Measurements from ENCODE around the gene APEH.

Gene APEH

DNA sequence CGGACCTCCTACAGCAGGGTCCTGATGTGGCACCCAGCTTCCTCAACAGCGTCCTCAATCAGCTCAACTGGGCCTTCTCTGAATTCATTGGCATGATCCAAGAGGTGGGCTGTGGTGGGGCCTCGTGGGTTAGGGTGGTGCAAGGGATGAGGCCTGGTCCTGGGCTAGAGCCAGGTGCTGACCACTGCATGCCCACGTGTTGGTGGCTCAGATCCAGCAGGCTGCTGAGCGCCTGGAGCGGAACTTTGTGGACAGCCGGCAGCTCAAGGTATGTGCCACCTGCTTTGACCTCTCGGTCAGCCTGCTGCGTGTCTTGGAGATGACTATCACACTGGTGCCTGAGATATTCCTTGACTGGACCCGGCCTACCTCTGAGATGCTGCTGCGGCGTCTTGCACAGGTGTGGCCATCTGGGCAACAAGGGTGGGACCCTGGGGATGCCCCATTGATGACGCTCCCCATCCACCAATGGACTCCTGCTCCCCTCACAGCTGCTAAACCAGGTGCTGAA, 41.5 kb downstream of the APEH start:
- no peak for DNase-seq

DNA sequence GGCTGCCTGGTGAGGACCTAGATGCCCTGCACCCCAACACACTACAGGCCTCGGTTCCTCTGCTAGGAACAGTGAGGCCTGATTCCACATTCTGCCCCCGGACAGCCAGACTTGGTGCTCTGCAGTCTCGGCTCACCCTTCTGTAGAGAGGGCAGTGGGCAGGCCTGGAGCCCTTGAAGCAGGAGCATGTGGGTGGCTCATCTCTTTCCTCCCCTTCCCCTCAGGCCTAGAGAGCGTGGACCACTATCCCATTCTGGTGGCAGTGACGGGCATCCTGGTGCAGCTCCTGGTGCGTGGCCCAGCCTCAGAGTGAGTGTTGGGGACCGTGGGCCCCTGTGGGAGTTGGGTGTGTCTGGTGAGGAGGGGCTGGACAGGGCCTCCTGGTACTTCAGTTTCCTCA, 42.0 kb downstream of the APEH start:
- no peak for DNase-seq

DNA sequence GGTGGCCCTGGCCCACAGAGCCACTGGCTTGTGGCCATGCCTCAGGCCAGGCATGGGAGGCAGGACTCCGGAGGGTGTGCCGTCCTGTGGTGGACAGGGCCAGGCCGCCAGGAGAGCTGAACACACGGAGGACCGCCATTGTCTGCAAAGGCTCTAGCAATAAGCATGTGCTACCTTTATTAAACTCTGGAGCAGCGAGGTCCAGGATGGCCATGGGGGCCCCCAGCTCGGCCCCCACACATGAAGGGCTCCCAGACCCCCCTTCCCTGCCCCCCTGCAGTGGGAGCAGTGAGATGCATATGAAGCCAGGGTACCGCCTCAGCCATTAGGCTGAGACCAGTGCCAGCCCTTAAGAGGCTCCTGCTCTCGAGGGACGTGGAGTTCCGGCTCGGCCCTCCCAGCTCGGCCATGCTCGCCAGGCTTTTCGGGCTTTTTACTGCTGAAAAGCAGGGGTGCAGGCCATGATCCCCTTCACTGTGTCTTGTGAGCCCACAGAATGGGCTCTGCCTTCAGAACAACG, 42.6 kb downstream of the APEH start:
- no peak for DNase-seq

DNA sequence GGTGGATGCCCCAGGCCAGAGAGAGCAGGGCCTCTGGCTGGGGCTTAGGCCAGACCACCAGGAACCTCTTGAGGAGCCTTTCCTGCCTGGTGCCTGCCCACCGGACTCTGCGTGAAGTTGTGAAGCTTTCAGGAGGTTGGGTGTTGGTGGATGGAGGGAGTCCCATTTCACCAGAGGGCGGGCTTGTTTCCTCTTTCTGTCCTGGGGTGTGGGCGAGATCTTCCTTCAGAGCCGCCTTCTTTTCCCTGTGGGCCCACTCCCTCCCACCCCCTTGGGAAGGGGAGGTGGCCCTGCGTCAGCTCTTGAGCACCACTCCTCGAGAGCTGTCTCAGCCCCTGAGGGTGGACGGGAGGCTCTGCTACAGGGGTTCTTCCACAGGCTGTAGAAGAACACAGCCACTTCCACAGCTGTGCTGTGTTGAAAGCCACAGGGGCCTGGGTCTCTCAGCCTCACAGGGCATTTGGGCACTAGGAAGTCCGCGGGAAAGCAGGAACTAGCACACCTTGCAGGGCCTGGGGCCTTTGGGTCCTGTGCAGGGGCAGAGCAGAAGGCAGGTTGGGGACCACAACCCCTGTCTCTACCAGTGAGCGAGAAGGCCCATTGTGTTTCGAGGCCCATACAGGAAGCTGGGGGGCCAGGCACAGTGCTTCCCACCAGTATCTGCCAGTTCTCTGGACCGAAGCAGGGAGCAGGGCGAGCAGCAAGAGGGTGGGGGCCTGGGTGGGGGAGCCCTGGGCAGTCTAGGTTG, 43.2 kb downstream of the APEH start:
- DNase-seq: no peak

DNA sequence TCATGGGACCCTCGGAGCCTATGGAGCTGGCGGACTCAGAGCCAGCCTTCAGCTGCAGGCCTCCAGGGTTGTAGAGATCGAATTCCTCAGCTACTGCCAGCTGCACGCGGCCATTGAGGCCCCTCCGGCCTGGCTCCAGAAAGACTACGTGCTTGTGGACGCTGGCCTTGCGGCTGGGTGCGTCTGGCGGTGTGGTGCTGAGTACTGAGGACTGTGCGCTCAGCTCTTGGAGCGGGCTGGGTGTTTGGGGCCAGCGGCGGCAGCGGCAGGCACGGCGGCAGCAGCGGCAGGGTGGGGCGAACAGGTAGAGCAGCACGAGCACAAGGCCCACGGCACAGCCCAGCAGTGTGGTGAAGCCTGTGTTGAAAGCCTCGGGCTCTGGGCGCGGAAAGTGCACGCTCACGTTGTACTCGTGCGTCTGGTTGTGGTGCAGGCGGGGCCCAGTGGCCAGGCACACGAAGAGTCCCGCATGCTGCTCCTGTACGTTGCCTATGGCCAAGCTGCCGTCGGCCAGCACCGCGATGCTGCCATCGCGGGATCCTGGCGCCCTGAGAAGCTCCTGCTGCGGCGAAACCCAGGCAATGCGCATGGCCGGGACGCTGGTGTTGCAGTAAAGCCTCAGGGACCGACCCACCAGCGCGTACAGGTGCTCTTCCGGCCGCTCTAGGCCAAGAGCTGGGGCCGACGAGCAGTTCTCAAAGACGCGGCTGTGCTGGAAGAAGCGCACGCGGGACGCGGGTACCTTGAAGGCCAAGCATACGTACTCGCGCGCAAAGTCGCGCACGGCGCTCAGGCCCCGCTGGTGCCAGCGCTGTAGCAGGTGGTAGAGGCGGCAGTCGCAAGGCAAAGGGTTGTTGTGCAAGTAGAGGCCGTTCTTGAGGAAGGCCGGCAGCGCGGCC, 44.1 kb downstream of the APEH start:
- no peak for DNase-seq

DNA sequence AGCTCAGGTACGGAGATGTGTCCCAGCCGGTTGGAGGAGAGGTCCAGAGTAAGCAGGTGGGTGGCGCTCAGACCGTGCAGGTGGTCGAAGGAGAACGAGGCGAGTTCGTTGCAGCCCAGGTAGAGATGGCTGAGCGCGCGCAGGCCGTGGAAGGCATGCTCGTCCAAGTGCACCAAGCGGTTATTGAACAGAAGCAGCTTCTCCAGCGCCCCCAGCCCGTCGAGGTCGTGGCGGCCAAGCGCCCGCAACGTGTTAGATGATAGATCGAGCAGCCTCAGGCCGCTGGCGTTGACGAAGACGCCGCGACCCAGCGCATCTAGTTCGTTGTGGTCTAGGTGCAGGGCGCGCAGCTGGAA, 44.7 kb downstream of the APEH start:
- no peak for DNase-seq

DNA sequence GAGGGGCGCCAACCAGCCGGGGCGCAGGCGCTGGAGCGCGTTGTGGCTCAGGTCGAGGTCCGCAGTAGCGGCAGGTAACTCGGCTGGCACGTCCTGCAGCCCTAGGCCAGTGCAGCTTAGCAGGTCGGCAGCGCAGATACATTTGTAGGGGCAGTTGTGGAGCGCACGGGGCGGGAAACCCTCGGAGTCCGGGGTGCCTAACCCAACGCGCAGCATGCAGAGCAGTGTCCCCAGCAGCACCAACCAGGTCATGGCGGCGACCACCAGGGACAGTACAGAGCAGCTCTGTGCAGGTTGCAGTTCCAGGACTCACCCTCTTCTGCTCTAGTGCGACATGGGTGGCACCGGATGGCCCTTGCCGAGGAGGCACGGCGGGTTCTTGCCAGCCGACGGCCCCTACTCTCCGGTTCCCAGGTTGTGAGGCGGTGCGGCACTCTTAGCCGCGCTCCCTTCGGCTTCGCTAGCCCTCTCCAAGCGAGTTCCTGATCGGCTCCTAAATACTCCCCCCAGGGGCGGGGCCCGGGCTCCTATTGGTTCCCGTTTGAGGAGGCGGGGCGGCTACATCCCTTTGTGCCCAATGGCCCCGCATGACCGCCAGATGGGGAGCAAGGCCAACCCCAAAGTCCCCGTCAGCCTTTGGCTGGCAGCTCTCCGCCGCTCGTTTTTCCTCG, 45.2 kb downstream of the APEH start, which contains the start of gene AMIGO3:
Gene AMIGO3, minus strand, starts transcription at position 471 of the 671 bp plus-strand sequence. Its CDS starts 219 bp downstream, at position 252.
- DNase-seq: peak; percentile 80

DNA sequence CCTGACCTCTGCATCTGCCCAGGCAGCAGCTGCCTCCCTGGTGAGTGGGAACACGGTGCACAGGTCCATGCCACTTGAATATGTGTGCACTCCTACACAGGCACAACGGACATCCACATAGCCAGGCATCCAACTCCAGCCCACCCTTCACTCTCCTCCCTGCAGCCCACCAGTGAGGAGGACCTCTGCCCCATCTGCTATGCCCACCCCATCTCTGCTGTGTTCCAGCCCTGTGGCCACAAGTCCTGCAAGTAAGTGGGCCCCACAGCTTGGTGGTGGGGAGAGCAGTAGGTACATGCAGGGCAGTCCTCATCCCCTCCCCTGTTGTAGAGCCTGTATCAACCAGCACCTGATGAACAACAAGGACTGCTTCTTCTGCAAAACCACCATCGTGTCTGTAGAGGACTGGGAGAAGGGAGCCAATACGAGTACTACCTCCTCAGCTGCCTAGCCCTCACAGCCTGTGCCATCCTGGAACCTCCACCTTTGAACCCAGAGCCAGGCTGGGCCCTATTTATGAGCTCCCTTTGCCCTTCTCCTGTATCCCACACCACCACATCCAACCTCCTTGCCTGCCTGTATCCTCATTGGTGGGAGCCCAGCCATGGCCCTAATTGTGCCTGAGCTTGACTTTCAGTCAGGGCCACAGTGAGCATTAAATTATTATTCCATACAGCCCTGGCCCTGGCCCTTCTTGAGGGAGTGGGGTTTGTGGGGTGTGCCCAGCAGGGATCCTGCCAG, 46.9 kb downstream of the APEH start:
- DNase-seq: no peak

DNA sequence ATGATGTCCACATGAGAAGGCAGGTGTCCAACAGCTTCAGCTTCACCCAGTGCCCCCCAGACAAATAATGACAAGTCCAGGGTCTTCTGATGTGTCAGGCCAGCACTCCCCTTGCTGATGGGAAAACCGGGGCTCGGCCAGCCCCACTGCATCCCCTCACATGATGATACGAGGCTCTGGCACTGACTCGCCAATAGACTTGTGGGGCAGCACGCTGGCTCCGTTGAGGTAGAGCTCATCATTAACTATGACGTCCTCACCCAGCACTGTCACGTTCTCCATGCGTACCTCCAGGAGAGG, 47.4 kb downstream of the APEH start:
- DNase-seq: no peak

DNA sequence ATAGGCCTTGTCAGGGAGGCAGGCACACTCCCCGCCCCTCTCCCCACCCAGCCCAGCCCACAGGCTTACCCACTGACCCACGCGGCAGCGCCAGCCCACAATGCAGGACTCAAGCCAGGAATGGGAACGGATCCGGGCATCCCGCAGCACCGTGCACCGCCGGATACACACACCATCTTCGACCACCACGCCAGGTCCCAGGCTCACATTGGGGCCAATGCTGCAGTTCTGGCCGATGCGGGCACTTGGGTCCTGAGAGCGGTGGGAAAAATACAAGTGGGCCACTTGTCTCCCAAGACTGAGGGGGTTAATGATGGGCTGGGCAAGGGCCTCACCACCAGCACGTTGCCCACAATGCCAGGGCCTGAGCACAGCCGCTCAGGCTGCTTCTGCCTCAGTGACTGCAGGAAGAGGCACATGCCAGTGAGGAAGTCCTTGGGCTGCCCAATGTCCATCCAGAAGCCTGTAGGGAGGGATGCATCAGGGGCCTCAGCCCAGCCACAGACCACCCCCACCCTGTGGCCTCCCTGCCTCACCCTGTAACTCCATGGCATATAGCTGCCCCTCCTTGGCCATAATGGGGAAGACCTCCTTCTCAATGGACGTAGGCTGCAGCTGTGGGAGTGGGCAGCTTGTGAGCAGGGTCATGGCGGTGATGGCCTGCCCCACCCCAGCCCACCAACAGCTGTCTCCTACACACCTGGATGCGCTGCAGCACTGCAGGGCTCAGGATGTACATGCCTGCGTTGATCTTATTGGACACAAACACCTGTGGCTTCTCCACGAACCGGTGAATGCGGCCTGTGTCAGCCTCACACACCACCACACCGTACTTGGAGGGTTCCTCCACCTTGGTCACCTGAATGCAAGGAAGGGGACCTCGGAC, 48.0 kb downstream of the APEH start:
- DNase-seq: no peak

DNA sequence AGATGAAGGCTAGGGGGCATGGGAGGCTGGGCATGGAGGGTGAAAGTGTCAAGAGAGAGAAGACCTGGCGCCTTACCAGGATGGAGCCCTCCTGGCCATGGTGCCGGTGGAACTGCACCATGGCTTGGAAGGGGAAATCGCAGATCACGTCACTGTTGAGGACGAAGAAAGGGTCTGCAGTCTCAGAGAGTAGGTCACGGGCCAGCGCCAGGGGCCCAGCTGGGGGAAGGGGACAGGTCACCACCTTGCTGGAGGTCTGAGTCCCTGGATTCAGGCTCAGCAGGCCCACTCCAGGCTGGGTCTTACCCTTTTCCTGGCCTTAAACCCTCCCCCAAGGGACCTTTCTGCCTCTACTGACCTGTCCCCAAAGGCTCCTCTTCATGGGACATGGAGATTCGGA, 48.7 kb downstream of the APEH start:
- DNase-seq: no peak

DNA sequence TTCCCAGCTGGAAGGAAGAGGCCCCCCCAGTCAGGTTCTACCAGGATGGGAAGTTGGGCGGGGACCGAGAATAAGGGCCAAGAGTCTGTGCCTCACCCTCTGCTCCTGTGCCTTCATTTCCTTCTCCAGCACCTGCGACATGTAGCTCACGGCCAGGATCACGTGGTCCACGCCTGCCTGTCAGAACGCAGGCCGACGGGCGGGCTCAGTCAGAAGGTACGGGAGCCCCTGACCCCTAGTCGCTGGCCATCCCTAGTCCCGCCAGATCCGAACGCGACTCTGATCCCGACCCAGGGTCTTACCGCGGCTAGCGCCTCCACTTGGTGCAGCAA, 49.1 kb downstream of the APEH start:
- DNase-seq: peak; percentile 32

DNA sequence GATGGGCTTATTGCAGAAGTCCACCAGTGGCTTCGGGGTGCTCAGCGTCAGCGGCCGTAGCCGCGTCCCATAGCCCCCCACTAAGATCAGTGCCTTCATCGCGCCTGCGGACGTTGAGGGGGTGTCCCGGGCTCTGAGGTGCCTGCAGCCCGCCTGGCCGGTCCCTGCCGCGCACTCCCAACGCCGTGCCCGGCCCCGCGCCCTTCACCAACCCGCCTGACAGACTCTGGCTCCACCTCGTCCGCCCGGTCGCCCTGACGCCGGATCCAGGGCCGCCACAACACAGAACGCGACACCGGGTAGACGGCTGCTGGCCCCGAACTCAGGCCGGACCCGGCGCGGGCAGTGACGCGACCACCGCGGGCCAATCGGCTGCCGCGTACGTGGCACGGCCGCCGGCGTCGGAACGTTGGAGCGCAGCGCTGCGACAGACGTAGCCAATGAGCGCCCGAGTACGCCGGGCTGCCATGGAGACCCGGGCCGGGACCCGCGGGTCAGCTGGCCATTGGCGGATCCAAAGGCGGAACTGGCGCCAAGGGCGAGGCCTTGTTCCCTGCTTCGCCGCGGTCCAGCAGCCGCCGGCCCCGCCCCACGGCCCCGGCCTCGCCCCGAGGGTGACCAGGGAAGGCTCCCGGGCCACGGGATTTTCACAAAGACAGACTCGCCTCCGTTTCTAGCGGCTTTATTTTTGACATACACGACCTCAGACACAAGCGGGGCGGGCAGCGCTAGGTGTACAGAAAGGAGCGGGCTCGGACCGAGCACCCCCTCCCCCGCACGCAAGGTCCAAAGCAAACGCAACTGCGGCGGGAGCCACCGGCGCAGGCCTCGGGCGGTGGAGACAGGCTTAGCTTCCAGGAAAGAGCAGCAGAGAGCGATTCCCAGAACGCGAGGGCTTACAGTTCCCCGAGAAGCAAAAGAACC, 49.7 kb downstream of the APEH start, which contains the start of gene GMPPB:
Gene GMPPB, minus strand, starts transcription at position 324 of the 924 bp plus-strand sequence. Its CDS starts 225 bp downstream, at position 99.
- peak; percentile 88 for DNase-seq

DNA sequence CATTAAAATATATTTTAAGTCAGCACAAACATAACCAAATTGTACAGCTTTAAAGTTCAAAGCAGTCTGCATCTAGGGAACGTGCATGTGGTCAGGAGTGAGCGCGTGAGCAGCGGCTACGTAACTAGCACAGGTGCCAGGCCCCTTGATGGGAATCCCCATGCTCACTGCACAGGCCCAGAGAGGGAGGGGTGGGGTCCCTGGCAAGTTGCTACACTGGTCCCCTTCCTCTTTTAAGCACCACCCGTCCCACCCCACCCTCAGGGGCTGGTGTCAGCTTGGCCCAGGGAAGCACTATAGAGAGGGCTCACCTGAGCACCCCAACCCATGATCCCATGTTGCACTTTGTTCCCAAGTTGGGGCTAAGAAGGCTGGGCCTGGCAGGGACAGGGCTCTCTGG, 50.4 kb downstream of the APEH start:
- DNase-seq: no peak

DNA sequence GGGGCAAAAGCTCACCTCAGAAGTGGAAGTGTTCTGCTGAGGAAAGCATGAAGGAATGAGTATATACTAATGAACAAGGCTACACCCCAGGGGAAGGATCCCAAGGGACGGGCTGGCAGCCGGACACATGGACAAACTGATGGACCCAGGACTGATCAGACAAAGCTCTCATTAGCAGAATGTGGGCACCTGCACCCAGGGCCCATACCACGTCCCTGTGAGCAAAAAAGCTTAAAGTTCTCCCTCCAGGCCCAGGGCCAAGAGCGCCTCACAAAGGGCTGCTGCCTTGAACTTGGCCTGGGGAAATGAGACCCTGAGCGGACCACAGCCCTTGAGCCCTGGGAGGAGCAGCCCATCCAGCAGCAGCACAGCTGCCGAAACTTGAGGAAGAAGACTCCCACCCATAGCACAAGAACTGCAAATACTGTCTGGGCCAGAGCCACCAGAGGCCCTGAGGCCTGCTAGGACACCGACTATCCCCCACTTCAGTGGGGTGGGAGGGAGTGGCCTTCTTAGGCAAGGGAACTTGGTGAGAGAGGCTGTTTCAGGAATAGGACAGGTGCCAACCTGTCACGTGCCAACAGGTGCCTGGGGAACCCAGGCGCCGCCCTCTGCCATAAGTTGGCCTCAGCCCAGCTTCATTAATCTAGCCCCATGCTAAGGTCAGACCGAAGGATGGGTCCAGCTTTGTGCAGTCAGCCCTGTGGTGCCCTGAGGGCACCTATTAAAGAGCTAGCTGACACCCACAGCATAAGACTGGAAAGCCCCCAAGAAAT, 51.9 kb downstream of the APEH start:
- no peak for DNase-seq

DNA sequence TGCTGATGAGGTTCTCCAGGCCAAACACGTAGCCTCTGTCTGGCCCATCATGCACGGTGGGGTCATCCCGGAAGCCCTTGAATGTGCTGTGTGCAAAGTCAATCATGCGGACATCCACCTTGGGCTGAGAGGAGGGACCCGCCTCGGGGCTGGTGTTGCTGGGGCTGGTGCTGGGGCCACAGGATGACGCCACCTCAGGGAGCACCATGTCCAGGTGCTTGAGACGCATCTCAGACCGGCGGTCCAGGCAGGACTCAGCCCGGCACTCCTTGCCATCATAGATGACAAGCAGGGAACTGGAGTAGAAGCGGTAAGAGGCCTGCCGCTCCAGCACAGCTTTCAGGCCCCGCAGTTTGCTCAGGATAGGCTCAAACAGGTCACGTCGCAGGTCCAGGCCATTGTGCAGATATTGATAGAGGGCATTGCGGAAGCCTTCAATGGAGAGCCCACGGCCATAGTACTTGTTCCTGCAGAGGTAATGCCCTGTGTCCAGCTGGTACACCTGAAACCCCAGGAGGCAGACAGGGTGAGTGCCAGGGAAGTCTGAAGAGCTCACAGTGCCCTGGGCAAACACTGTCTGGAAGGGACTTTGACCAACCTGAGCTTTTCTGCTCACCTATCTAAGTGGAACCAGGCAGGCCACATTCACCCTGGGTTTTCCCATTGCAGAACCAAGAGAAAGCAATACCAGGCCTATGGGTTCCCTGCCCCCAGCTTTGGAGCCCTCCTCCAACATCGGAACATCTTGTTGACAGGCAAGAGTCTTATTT, 53.2 kb downstream of the APEH start:
- DNase-seq: no peak

DNA sequence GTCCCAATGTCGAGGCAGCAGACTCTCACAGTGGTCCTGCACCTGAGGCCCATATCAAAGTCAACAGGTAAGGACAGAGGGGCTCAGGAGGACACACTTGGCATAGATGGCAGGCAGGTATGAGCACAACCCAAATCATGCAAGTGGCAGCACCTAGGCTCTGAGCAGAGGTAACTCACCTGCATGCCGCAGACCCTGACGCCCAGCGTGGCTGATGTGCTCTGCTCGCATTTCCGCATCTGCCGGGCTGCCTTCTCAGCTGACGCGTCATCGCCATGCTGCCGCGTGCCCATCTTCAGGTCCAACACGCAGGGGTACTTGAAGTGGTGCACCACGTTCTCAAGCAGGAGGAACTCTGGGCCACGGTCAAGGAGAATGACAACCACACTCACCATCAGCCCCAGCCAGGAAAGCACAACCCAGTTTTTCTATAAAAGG, 53.8 kb downstream of the APEH start:
- no peak for DNase-seq

DNA sequence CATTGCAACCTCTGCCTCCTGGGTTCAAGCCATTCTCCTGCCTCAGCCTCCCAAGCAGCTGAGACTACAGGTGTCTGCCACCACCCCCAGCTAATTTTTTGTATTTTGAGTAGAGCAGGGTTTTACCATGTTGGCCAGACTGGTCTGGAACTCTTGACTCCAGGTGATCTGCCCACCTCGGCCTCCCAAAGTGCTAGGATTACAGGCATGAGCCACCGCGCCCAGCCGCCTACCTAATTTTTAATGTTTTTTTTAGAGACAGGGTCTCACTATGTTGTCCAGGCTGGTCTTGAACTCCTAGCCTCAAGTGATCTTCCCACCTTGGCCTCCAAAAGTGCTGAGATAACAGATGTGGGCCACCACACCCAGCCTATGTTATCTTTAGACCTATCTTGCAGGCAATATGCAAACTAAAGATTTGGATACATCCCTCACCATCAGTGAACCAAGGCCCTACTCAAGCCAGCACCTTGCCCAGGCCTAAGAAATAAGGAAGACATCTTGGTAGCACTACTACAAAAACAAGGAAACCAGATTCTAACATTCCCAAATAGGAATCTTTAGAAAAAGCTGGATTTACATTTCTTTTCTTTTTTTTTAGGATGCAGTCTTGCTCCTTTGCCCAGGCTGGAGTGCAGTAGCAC, 55.9 kb downstream of the APEH start:
- no peak for DNase-seq
